Activated naive CD4-positive, alpha-beta T cell (primary cell): ENCODE data around the gene TTC3.

Experiments
- DNase-seq, 4 experiments: peaks; one replicate each; lab custom pipeline; 2025; lab: John Stamatoyannopoulos, UW

The TTC3 gene

DNA sequence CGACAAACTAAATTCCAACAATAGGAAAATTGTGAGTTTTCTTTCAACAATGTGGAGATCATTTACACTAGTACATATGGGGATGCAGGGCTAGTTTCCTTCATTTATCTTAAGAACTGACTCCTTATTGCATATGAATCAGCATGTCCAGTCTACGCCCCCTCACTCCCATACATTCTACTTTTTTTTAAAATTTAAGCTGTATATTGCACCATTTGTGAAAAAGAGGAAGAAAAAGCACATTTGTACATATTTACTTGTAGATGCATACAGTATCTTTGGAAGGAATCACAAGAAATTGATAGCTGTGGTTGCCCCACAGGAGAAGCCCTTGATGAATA, 178.2 kb downstream of the TTC3 start:
- DNase-seq: no peak
